ENCODE data around the gene PLXNA2. TPM values are rescaled to one million over a fixed set of nuclear protein-coding genes. Genes with fewer than 3 reads are reported as not detected.

Gene PLXNA2
- total RNA-seq, 2 experiments from 2014 or later: 0.13 to 0.23 TPM

GRCh38 chr1:208079161-208079560 lies 165.0 kb downstream of the PLXNA2 start:
- Mint-ChIP-seq H3K4me3 (no peak overlapping the region), H3K9me3 (no peaks in the 10 kb centered on the region), H3K27me3 (no peaks in the 10 kb centered on the region), H3K27ac (no peak overlapping the region), H3K4me1 (ENCODE audit: low read depth) (no peaks in the 10 kb centered on the region), H3K36me3 (ENCODE audit: low read depth) (no peaks in the 10 kb centered on the region)
- ChIA-PET CTCF (no interaction called here), POLR2A (no interaction called here)
- ATAC-seq (no peak), DNase-seq (no peak)
- intact Hi-C loops (cut with micrococcal nuclease): no loop called here
- TF ChIP-seq CTCF (IDR thresholded peaks at IDR 0.05): no peak

- no peak for TF ChIP-seq CTCF (IDR thresholded peaks at IDR 0.05)
- no peaks in the 10 kb centered on the region for H3K4me1 Mint-ChIP-seq (ENCODE audit: low read depth)
- DNase-seq (no peak), ATAC-seq (no peak)
- H3K36me3 Mint-ChIP-seq (ENCODE audit: low read depth): no peaks in the 10 kb centered on the region
- ChIA-PET POLR2A (no interaction called here), CTCF (no interaction called here)
- H3K27ac Mint-ChIP-seq: no peak overlapping the region
- H3K4me3 Mint-ChIP-seq: no peak overlapping the region
- intact Hi-C loops (cut with micrococcal nuclease): no loop called here
- no peaks in the 10 kb centered on the region for H3K27me3 Mint-ChIP-seq
- H3K9me3 Mint-ChIP-seq: no peaks in the 10 kb centered on the region
Measured at GRCh38 chr1:208078752-208079151, 165.4 kb downstream of the PLXNA2 start.

- no peak overlapping the region for H3K4me3 Mint-ChIP-seq
- H3K27ac Mint-ChIP-seq: no peak overlapping the region
- no peaks in the 10 kb centered on the region for H3K36me3 Mint-ChIP-seq (ENCODE audit: low read depth)
- ATAC-seq (no peak), DNase-seq (no peak)
- TF ChIP-seq CTCF (IDR thresholded peaks at IDR 0.05): no peak
- ChIA-PET POLR2A (no interaction called here), CTCF (no interaction called here)
- intact Hi-C loops (cut with micrococcal nuclease): no loop called here
- H3K27me3 Mint-ChIP-seq: no peaks in the 10 kb centered on the region
- H3K4me1 Mint-ChIP-seq (ENCODE audit: low read depth): no peaks in the 10 kb centered on the region
- H3K9me3 Mint-ChIP-seq: no peaks in the 10 kb centered on the region
Measured at GRCh38 chr1:208077232-208078075, 166.7 kb downstream of the PLXNA2 start.

- ChIA-PET CTCF (interaction anchor here (3.1 kb wide), 1 partner anchor 19 kb away, joined by 12 read pairs; no protein-coding TSS in a partner anchor), POLR2A (no interaction called here)
- H3K36me3 Mint-ChIP-seq (ENCODE audit: low read depth): no peaks in the 10 kb centered on the region
Measured at GRCh38 chr1:208074353-208074752, 169.8 kb downstream of the PLXNA2 start.

More at GRCh38 chr1:208074353-208074752, 169.8 kb downstream of the PLXNA2 start:
- H3K4me3 Mint-ChIP-seq: no peak overlapping the region
- H3K27me3 Mint-ChIP-seq: no peaks in the 10 kb centered on the region
- H3K27ac Mint-ChIP-seq: no peak overlapping the region
- DNase-seq (no peak), ATAC-seq (no peak)
- TF ChIP-seq CTCF (IDR thresholded peaks at IDR 0.05): no peak
- no peaks in the 10 kb centered on the region for H3K9me3 Mint-ChIP-seq
- intact Hi-C loops (cut with micrococcal nuclease): no loop called here
- no peaks in the 10 kb centered on the region for H3K4me1 Mint-ChIP-seq (ENCODE audit: low read depth)
